ENCODE data around the gene CRYBG2.
"Not testable (repeated sequence)": the region's sequence is repeated elsewhere in the genome, so short reads cannot be mapped to it uniquely, and the experiment has no call there.

Gene CRYBG2

DNA sequence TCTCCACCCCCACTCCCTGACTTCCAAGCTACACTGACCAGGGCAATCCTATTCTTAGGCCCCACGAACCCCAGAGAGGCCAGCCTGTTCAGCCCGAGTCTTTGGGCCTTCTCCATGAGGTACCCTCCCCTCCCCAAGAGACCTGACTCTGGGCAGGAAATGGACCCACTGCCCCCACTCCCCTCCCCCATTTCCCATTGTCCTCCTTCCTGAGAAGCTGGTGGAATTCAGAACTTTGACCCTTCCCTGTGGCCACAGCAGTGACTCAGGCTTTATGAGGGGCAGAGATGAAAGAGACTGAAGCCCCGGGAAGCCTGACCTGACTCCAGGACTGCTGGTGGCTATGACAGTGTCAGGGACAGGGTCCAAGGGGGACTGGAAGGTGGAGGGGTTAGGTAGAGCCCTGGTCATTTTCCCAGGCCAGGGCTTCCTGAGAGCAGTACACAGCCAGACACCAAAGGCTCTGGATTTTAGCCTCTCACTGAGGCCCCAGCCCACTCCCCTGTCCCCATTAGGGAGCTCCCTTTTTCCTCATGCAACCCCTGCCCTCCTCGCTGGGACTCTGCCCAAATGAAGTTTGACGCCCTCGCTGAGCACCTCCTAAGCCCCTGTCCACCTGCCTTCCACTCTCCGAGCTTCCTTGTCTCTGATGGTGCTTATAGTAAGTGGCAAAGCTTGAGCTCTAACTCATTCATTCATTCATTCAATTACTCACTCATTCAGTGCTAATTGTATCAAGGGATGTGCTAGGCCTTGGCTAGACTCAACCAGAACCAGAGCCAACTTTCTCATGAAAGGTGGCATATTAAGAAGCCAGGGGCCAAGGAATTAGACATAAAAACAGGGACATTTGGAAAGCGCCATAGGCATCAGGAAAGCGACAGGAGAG is 3.0 kb downstream of the CRYBG2 start:
- DNase-seq (ENCODE audit: low spot score), result no peak

DNA sequence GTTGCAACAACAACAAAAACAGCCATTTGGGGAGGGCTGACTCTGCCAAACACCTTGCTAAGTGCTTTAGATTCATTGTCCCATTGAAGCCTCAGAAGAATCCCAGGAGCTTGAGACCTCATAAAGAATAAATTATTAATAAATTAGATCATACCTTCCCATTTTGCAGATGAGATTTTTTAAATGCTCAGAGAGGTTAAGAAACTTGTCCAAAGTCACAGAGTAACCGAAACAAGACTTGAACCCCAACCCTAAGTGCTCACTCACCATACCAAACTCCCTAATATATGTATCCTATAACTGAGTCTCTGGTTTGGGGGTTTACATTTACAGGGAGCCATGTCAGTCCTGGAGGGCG is 3.6 kb downstream of the CRYBG2 start:
- DNase-seq (ENCODE audit: low spot score), result no peak

DNA sequence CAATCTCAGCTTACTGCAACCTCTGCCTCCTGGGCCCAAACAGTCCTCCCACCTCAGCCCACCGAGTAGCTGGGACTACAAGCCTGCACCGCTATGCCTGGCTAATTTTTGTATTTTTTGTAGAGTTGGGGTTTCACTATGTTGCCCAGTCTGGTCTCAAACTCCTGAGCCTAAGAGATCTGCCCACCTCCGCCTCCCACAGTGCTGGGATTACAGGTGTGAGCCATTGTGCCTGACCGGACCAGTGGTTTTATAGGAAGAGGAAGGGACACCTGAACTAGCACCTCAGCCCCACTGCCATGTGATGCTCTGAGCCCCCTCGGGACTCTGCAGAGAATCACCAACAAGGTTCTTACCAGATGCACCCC is 4.1 kb downstream of the CRYBG2 start:
- DNase-seq (ENCODE audit: low spot score), result no peak

DNA sequence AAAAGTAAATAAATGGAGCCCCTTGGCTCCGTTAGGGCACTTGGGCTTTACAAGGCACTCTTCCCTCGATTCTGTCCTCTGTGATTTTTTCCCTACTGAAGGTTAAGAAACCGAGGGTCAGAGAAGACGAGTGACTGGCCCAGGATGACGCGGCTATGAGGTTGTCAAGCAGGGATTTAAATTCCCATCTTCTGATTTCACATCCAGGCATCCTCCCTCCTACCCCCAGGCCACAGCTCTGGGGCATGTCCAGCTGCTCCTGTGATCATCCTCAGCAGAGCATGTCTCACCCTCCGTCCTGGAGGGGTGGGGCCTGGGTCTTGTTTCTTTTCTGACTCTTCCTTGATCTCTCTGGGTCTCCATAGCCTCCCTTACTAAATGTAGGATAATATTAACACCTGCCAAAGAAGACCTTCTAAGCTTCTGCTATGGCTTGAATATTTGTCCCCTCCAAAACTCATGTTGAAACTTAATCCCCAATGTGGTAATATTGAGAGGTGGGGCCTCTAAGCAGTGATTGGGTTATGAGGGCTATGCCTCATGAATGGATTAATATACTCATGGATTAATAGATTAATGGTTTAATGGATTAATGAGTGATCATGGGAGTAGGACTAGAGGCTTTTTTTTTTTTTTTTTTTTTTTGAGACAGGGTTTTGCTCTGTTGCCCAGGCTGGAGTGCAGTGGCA is 4.6 kb downstream of the CRYBG2 start:
- no peak for DNase-seq (ENCODE audit: low spot score)

DNA sequence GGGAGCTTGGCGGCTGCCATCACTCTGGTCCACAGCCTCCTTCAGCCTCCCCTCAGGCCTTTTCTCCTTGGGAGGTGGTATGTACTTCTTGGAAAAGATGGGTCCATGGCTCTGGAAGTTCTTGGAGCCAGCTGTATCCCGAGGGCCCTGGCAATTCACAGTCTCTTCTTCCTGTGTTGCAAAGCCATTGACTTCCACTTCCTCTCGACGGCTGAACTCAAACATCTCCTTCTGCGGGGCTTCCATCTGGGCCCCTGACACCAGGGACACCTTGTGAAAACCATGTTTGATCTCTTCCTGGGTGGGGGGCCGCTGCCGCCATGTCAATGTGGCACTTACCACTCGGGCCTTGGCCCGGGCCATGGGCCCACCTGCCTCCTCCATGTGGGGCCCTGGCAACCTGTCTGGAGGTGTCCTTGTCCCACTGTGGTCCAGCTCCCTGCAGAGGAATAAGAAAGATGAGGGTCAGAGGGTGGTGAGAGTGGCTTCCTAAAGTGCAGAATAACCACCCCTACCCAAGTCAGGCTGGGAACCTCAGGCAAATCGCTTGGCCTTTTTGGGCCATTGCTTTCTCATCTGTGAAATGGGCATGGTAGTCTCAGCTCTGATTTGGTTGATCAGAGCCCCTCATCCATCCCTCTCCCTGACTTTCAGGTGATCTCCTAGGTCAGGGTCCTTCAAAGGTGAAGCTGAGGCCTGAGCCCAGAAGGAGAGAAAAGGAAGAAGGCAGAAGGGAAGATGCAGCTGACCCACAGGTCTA is 7.5 kb downstream of the CRYBG2 start:
- DNase-seq (ENCODE audit: low spot score), result no peak

DNA sequence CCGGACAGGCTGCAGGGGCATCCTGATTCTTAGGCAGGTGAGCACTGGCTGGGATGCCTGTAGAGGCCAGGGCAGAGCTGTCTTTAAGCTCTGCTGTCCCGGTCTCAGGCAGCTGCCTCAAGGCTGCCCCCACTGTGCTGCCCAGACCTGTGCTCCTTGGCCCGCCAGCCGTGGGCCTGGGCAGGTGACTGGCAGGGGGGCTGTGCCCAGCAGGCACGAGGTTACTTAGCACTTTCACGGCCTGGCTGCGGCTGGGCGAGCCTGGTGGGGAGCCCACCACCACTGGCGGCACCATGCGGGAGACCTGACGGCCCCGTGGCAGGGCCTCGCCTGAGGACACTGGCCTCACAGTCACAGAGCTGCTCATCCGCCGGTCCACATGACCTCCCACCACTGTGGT is 8.2 kb downstream of the CRYBG2 start:
- no peak for DNase-seq (ENCODE audit: low spot score)

DNA sequence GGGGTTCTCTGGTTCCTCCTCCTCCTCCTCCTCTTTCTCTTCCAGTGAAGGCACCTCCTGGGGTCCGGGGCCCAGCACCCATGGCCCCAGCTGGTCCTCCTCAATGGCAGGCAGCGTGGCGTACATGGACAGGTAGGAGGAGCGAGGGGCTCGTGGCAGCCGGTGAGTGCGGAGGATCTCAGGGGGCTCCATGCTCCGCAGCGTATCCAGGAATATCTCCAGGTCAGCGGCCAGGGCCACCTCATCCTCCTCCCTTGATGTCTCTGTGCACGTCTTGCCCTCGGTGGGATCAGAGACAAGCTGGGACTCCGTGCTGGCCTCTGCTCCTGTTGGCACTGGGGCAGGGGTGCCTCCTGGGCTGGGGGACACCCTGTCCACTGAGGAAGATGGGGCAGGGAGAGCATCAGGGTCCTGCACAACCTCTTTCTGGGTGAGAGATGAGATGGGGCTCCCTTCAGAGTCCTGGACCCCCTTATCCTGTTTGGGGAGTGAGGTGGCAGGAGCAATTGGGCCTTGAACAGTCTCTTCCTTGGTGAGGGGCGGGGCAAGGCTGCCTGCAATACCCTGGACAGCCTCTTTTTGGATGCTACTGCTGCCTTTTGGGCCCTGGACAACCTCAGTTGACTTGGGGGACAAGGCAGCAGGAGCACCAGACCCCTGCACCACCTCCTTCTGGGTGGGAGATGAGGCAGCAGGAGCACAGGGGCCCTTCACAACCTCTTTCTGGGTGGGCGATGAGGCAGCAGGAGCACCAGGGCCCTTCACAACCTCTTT is 9.6 kb downstream of the CRYBG2 start:
- DNase-seq (ENCODE audit: low spot score), result no peak

DNA sequence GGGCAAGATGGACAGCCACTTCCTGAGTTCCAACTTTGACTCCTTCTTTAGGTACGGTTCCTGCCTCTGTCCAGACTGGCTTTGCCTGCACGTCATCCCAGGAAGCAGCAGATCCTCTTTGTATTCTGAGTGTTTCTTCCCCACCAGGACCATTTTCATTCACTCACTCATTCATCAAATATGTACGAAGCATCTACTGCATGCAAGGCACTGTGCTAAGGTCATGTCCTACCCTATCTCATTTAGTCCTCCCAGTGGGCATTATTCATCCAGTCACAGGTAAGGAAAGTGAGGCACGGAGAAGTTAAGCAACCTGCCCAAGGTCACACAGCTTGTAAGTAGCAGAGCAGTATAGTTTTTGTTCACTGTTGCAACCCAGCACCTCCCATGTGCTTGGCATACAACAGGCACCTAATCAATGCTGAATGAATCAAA is 13.9 kb downstream of the CRYBG2 start:
- no peak for DNase-seq (ENCODE audit: low spot score)

DNA sequence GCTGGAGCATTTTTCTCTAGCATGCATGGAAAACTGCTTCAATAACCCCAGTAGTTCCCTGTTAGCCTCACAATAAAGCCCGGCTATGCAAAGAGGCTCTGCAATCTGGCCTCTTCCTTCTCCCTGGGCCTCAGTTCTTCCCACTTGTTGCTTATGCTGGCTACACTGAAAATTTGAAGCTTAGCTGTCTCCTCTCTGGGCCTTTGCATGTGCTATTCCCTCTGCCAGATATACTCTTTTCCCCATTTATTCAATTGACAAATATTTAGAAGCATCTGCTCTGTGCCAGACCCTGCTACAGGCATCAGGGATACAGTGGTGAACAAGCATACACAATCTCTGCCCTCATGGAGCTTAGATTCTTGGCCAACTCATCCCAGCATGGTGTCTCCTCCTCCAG is 15.3 kb downstream of the CRYBG2 start:
- DNase-seq (ENCODE audit: low spot score), result no peak

DNA sequence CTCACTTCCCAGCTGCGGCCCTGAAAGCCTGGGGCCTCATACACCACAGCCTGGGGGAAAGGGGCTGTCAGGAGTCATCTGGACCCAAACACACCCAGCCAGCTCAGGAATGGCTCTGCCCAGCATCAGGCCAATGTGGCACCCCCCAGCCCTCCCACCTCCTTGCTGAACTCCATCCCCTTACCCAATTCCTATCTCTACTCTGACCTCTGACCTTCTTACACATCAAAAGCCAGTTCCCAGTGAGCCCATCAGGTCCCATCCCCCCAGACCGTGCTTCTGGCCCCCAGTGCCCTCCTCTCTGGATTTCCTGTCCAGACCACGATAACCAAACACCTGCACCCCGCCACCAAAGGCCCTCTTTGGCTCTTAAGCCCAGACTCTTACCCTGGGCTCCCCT is 16.3 kb downstream of the CRYBG2 start:
- DNase-seq (ENCODE audit: low spot score), result no peak

DNA sequence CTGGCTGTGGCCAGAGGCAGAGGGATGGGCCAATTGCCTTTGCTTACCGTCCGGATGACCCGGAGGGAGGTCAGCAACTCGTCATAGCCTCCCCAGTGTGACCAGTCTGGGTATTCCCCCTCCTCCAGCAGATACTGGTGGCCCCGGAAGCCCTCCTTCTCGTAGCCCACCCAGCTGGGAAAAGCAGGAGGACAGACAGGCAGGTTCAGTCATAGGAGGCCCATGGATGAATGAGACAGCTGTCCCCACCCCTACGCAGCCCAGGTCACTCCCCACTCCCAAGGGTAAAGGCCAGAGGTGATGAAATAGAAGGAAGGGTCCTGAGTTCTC is 16.8 kb downstream of the CRYBG2 start:
- no peak for DNase-seq (ENCODE audit: low spot score)

DNA sequence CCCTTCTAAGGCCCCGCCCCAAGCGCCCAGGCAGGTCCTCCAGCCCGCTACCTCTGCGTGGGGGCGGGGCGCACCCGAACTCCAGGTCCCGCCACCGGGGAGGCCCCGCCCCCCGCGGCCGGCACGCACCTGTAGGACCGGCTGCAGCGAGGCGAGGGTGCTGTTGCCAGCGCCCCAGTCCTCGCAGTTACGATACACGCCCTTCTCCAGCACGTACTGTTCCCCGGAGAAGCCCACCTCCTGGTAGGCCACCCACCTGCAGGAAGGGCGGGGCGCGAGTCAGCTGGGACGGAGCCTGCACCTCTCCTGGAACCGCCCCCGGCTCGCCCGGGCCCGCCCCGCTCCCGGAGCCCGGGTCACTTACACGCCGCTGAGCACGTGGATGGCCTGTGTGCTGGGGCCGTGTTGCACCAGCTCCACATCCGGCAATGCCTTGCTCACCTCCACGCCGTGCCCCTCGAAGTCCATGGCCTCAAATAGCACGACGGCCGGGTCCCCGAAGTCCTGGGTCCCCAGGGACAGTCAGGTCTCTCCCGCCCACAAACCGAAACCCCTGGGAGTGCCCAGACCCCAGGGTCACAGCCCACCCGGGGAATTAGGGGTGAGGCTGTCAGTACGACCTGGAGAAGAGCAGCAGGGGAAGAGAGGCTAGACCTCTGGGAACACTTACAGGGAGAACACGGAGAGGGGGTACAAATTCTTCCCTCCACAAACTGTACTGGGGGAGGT is 17.3 kb downstream of the CRYBG2 start:
- peak; percentile 62 for DNase-seq (ENCODE audit: low spot score)

DNA sequence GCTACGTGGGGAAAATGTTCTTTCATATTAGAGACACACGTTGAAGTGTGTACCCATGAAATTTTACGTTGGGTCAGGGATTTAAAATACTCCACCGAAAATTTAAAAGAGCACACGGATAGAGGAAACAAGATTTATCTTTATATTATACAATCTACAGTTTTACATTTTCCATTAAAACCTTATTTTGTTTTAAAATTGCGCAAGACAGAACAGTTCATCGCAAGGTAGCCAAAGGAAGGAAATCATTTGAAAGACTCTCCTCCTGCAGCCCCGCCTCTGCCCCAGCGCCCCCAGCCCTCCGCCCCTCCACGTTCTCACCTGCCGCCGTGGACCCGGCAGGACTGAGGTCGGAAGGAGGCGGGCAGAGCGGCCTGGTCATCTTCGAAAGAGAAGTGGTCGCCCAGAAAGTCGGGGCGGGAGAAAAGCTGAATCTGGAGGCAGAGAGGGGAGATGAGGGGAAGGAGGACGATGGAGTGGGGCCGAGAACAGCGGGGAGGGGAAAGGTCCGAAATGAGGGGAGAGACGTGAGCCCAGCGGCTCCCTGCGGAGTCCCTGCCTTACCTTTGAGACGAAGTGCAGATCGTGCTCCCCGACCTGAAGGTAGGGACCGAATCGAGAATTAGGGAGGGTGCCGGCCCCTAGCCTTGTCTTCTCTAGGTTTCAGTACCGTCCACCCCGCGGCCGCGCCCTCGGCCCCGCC is 18.0 kb downstream of the CRYBG2 start:
- no peak for DNase-seq (ENCODE audit: low spot score)

DNA sequence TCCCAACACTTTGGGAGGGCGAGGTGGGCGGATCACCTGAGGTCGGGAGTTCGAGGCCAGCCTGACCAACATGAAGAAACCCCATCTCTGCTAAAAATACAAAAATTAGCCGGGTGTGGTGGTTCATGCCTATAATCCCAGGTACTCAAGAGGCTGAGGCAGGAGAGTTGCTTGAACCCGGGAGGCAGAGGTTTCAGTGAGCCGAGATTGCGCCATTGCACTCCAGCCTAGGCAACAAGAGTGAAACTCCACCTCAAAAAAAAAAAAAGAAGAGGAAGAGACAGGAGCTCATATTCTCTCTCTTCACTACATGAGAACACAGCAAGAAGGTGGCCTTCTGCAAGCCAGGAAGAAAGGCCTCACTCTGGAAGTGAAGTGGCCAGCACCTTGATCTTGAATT is 20.6 kb downstream of the CRYBG2 start:
- not testable (repeated sequence) for DNase-seq (ENCODE audit: low spot score)

DNA sequence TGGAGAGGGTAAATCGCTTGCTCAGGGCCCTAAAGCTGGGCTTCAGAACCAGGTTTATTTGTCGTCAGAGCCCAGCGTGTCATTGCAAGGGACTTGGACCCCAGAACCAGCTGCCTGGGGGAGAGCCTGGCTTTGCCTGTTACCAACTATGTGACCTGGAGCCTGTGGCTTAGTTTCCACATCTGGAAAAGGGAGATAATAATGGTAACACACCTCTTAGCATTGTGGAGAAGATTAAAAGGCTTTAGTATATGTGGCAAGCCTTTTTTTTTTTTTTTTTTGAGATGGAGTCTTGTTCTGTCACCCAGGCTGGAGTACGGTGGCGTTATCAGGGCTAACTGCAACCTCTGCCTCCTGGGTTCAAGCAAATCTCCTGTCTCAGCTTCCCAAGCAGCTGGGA is 23.7 kb downstream of the CRYBG2 start:
- no peak for DNase-seq (ENCODE audit: low spot score)

DNA sequence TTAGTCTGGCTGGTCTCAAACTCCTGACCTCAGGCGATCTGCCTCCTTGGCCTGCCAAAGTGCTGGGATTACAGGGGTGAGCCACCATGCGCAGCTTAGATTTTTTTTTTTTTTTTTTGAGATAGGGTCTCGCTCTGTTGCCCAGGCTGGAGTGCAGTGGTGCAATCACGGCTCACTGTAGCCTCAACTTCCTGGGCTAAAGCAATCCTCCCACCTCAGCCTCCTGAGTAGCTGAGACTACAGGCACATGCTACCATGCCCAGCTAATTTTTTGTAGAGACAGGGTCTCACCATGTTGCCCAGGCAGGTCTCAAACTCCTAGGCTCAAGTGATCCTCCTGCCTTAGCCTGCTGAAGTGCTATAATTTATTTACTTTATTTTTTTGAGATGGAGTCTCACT is 24.6 kb downstream of the CRYBG2 start:
- DNase-seq (ENCODE audit: low spot score), result not testable (repeated sequence)

DNA sequence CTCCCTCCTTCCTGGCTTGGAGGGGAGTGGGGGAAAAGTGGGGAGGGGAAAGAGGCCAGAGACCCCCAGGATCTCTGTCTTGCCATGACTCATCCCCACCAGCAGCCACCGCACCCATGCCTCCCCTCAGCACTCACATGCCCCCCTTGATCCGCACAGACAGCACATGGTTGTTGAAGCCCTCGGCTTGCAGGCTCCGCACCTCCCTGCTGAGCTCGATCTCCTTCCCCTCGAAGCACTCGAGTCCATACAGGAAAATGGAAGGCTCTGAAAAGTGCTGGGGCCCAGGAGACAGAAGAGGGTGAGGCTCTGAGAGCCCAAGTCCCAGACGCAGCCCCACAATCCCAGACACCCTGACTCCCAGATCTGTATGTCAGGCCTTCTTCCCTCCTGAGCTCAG is 25.3 kb downstream of the CRYBG2 start:
- no peak for DNase-seq (ENCODE audit: low spot score)

DNA sequence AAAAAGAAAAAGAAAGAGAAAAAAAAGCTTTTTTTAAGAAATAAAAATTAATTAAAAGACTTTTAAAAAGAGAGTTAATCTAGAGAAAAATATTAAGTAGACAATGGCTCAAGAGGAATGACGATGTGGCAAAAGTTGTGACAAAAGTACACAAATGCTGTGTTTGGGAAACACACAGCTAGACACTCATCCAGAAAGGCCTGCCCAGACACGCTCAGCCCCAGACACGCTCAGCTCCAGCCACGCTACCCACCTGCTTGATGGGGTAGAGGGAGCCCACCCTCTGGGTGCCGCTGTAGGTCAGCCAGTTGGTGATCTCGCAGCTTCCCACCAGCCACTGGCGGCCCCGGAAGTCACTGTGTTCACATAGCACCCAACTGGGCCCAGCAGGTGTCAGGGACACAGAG is 26.0 kb downstream of the CRYBG2 start:
- DNase-seq (ENCODE audit: low spot score), result no peak

DNA sequence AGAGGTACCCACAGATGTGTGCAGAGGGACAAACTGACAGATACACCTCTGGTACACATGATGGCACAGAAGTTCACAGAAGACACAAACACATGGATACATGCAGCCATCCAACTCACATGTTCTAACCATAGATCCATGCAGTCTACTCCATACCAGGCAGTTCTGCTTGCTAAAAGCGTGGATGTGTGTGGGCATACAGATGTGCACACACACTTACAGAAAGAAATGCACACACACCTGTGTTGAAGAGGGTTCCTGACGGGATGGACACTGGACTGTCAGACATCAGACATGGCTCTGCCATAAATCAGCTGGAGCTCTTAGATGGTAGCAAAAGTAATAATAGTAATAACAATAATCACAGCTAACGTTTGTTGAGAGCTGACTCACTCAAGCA is 29.4 kb downstream of the CRYBG2 start:
- no peak for DNase-seq (ENCODE audit: low spot score)

DNA sequence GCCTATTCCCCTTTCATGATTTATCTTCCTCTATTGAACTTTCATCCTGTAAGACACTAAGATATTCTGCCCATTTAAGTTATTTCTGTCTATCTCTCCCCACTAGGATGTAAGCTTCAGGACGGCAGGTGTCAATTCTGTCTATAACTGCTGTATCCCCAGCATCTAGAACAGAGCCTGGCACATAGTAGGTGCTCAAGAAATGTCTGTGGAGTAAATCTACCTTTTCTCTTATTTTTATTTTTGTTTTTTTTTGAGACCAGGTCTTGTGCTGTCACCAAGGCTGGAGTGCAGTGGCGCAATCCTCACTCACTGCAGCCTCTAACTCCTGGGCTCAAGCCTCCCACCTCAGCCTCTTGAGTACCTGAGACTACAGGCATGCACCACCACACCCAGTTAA is 30.5 kb downstream of the CRYBG2 start:
- no peak for DNase-seq (ENCODE audit: low spot score)

DNA sequence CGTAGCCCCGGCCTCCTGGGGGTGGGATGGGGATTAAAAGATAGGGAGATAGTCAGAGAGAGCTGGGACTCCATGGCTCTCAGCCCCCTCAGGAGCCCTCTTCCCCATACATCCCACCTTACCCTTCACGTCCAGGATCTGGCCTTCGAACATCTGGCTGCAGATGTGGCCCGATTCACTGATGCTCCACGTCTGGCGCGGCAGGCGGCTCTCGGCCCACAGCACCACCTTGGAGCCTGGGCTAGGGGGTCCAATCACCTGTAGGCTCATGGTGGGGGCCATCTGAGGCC is 31.9 kb downstream of the CRYBG2 start:
- no peak for DNase-seq (ENCODE audit: low spot score)

All from D341Med (cell line).